ENCODE results near the gene SIAH1.
"Not testable (repeated sequence)": the region's sequence is repeated elsewhere in the genome, so short reads cannot be mapped to it uniquely, and the experiment has no call there.

SIAH1 gene

GRCh38 chr16:48371393-48371780, 13.8 kb downstream of the SIAH1 start:
- no peak for TF ChIP-seq CTCF (IDR thresholded peaks at IDR 0.05; ENCODE audit: insufficient read depth, low read length, poor library complexity, severe bottlenecking)
- no peak for TF ChIP-seq EZH2phosphoT487 (conservative IDR thresholded peaks at IDR 0.05; ENCODE audit: low read length)
- H4K20me1 ChIP-seq (ENCODE audit: low read depth, low read length): peaks cover 42% of the 10 kb centered on the region

GRCh38 chr16:48370668-48371392, 14.4 kb downstream of the SIAH1 start:
- H3K27ac ChIP-seq (ENCODE audit: low read depth, low read length); H3F3A ChIP-seq (ENCODE audit: insufficient read depth); H3K9ac ChIP-seq (ENCODE audit: low read length); H3K27me3 ChIP-seq (ENCODE audit: low read length); H3K36me3 ChIP-seq (ENCODE audit: low read length); H3K9me3 ChIP-seq (ENCODE audit: insufficient read depth, low read length); H3K4me3 ChIP-seq (ENCODE audit: insufficient read depth, low read length, poor library complexity, severe bottlenecking); H3K9me2 ChIP-seq (replicated peaks; ENCODE audit: insufficient read depth, low read length); H3K4me2 ChIP-seq (ENCODE audit: low read depth, low read length, poor library complexity, severe bottlenecking); H2AFZ ChIP-seq (ENCODE audit: low read depth, low read length, severe bottlenecking): not testable (repeated sequence)
- Histone ChIP-seq H3K79me2 (ENCODE audit: insufficient read depth, low read length) (peaks cover 96% of the 10 kb centered on the region), H4K20me1 (ENCODE audit: low read depth, low read length) (peaks cover 41% of the 10 kb centered on the region)

More at GRCh38 chr16:48371393-48371780, 13.8 kb downstream of the SIAH1 start:
- Histone ChIP-seq H3K27me3 (ENCODE audit: low read length) (no peaks in the 10 kb centered on the region), H3K9me3 (ENCODE audit: insufficient read depth, low read length) (no peaks in the 10 kb centered on the region), H2AFZ (ENCODE audit: low read depth, low read length, severe bottlenecking) (no peak overlapping the region), H3K4me2 (ENCODE audit: low read depth, low read length, poor library complexity, severe bottlenecking) (no peak overlapping the region), H3K9me2 (replicated peaks; ENCODE audit: insufficient read depth, low read length) (no peaks in the 10 kb centered on the region), H3K36me3 (ENCODE audit: low read length) (no peaks in the 10 kb centered on the region), H3K4me3 (ENCODE audit: insufficient read depth, low read length, poor library complexity, severe bottlenecking) (no peak overlapping the region), H3K9ac (ENCODE audit: low read length) (no peak overlapping the region), H3F3A (ENCODE audit: insufficient read depth) (peaks cover 10% of the 10 kb centered on the region; the same call in 1 of the 2 replicates), H3K79me2 (ENCODE audit: insufficient read depth, low read length) (peaks cover 96% of the 10 kb centered on the region), H3K27ac (ENCODE audit: low read depth, low read length) (no peak overlapping the region)

- H3K9me3 ChIP-seq (ENCODE audit: insufficient read depth, low read length): no peaks in the 10 kb centered on the region
- H3K27ac ChIP-seq (ENCODE audit: low read depth, low read length): no peak overlapping the region
- H2AFZ ChIP-seq (ENCODE audit: low read depth, low read length, severe bottlenecking): no peak overlapping the region
- TF ChIP-seq CTCF (IDR thresholded peaks at IDR 0.05; ENCODE audit: insufficient read depth, low read length, poor library complexity, severe bottlenecking) (no peak), EZH2phosphoT487 (conservative IDR thresholded peaks at IDR 0.05; ENCODE audit: low read length) (no peak)
- H3K9me2 ChIP-seq (replicated peaks; ENCODE audit: insufficient read depth, low read length): no peaks in the 10 kb centered on the region
- peaks cover 37% of the 10 kb centered on the region for H4K20me1 ChIP-seq (ENCODE audit: low read depth, low read length)
- no peak overlapping the region for H3K4me3 ChIP-seq (ENCODE audit: insufficient read depth, low read length, poor library complexity, severe bottlenecking)
- H3K36me3 ChIP-seq (ENCODE audit: low read length): no peaks in the 10 kb centered on the region
- H3K79me2 ChIP-seq (ENCODE audit: insufficient read depth, low read length): peaks cover 96% of the 10 kb centered on the region
- H3F3A ChIP-seq (ENCODE audit: insufficient read depth): peaks cover 10% of the 10 kb centered on the region; the same call in 1 of the 2 replicates
- no peak overlapping the region for H3K9ac ChIP-seq (ENCODE audit: low read length)
- H3K27me3 ChIP-seq (ENCODE audit: low read length): no peaks in the 10 kb centered on the region
- no peak overlapping the region for H3K4me2 ChIP-seq (ENCODE audit: low read depth, low read length, poor library complexity, severe bottlenecking)
These were observed 15.0 kb downstream of the SIAH1 start for GRCh38 chr16:48370229-48370628.

GRCh38 chr16:48369765-48370164, 15.4 kb downstream of the SIAH1 start:
- no peak overlapping the region for H3K9ac ChIP-seq (ENCODE audit: low read length)
- peaks cover 37% of the 10 kb centered on the region for H4K20me1 ChIP-seq (ENCODE audit: low read depth, low read length)
- H3F3A ChIP-seq (ENCODE audit: insufficient read depth): peaks cover 10% of the 10 kb centered on the region; the same call in 1 of the 2 replicates
- no peaks in the 10 kb centered on the region for H3K9me2 ChIP-seq (replicated peaks; ENCODE audit: insufficient read depth, low read length)
- no peaks in the 10 kb centered on the region for H3K36me3 ChIP-seq (ENCODE audit: low read length)
- TF ChIP-seq CTCF (IDR thresholded peaks at IDR 0.05; ENCODE audit: insufficient read depth, low read length, poor library complexity, severe bottlenecking) (no peak), EZH2phosphoT487 (conservative IDR thresholded peaks at IDR 0.05; ENCODE audit: low read length) (no peak)
- no peak overlapping the region for H3K4me2 ChIP-seq (ENCODE audit: low read depth, low read length, poor library complexity, severe bottlenecking)
- no peak overlapping the region for H3K4me3 ChIP-seq (ENCODE audit: insufficient read depth, low read length, poor library complexity, severe bottlenecking)
- no peaks in the 10 kb centered on the region for H3K9me3 ChIP-seq (ENCODE audit: insufficient read depth, low read length)
- H3K27ac ChIP-seq (ENCODE audit: low read depth, low read length): no peak overlapping the region
- H2AFZ ChIP-seq (ENCODE audit: low read depth, low read length, severe bottlenecking): no peak overlapping the region
- no peaks in the 10 kb centered on the region for H3K27me3 ChIP-seq (ENCODE audit: low read length)
- peaks cover 96% of the 10 kb centered on the region for H3K79me2 ChIP-seq (ENCODE audit: insufficient read depth, low read length)
